Tongue (tissue), 1 donor: ENCODE results near the gene MT1H. TPM values are rescaled to one million over a fixed set of nuclear protein-coding genes. Genes with fewer than 3 reads are reported as not detected.

Experiments used
- total RNA-seq: library from RNA; depleted of rRNA; stranded (reverse); fragments of >200 nt; gene quantifications from one replicate; pipeline ENCODE4 v1.2.3, GENCODE V29; 2014

The MT1H gene
- total RNA-seq, 1 donor from 2014 or later, result not detected

Other genes starting within 250 kb of the MT1H start
- 124 TPM for gene AMFR, start 244.3 kb upstream of the MT1H start, total RNA-seq
- 81.8 TPM for gene NUDT21, start 218.5 kb upstream of the MT1H start, total RNA-seq
- gene OGFOD1, start 218.3 kb upstream of the MT1H start, total RNA-seq, result 61.0 TPM
- gene BBS2, start 149.8 kb upstream of the MT1H start, total RNA-seq, result 55.0 TPM
- not detected for gene MT4, start 104.7 kb upstream of the MT1H start, total RNA-seq
- not detected for gene MT3, start 80.3 kb upstream of the MT1H start, total RNA-seq
- gene MT2A, start 61.2 kb upstream of the MT1H start, total RNA-seq, result 3.0 TPM
- gene MT1E, start 44.0 kb upstream of the MT1H start, total RNA-seq, result 16.3 TPM
- 1.7 TPM for gene MT1M, start 37.2 kb upstream of the MT1H start, total RNA-seq
- not detected for gene MT1A, start 31.1 kb upstream of the MT1H start, total RNA-seq
- not detected for gene MT1B, start 17.9 kb upstream of the MT1H start, total RNA-seq
- 8.2 TPM for gene MT1F, start 11.9 kb upstream of the MT1H start, total RNA-seq
- not detected for gene MT1G, start 1.7 kb upstream of the MT1H start, total RNA-seq
- 55.9 TPM for gene MT1X, start 12.7 kb downstream of the MT1H start, total RNA-seq
- 52.8 TPM for gene NUP93, start 60.3 kb downstream of the MT1H start, total RNA-seq
- not detected for gene SLC12A3, start 195.4 kb downstream of the MT1H start, total RNA-seq